Peyer's patch (tissue), 4 donors: Measurements from ENCODE around the gene RICTOR.

Experiments used
- CTCF ChIP-seq, 6 experiments: fragments of 450-650 bp in 4 of 6; fragments of 200-600 bp in 2 of 6; sonication (generic) in 1 of 6; IDR thresholded peaks; one replicate each; pipeline ENCODE4 v1.5.1; 2017 to 2019; ENCODE audit warnings: antibody characterized with exemption in 6 of 6, mild to moderate bottlenecking in 3 of 6, moderate library complexity in 1 of 6
- POLR2A ChIP-seq, 2 donors: fragments of 450-650 bp; IDR thresholded peaks; one replicate each; pipeline ENCODE4 v1.5.1; 2017; ENCODE audit warnings: antibody characterized with exemption in 2 of 2, mild to moderate bottlenecking in 2 of 2, moderate library complexity in 2 of 2

GRCh38 chr5:39057734-39058133 is 16.5 kb downstream of the RICTOR start:
- TF ChIP-seq CTCF (IDR thresholded peaks at IDR 0.05) (no peak), POLR2A (IDR thresholded peaks at IDR 0.05) (no peak)
